Measurements from ENCODE around the gene LAMB1. TPM values are rescaled to one million over a fixed set of nuclear protein-coding genes. Genes with fewer than 3 reads are reported as not detected.
A peak's percentile ranks its signal among the peaks of the same experiment; 100 is the strongest.

Gene LAMB1
- total and polyA plus RNA-seq, 2 of the 13 experiments (the other 11 are each of a cell fraction or from before 2014, with no cell fraction given) = 109 to 124 TPM

GRCh38 chr7:108014747-108015682 lies 12.1 kb upstream of the LAMB1 start (continued):
- TF ChIP-seq ZHX2 (IDR thresholded peaks at IDR 0.05; ENCODE audit: low read depth) (no peak), ZHX2 (CRISPR knock-in tag; IDR thresholded peaks at IDR 0.05; ENCODE audit: borderline replicate concordance) (no peak), ZKSCAN1 (IDR thresholded peaks at IDR 0.05; ENCODE audit: low read length) (no peak), CEBPB (IDR thresholded peaks at IDR 0.05; ENCODE audit: borderline replicate concordance, low read depth, low read length) (no peak), ZNF646 (CRISPR knock-in tag; IDR thresholded peaks at IDR 0.05) (no peak), MTF2 (CRISPR knock-in tag; IDR thresholded peaks at IDR 0.05; ENCODE audit: borderline replicate concordance) (no peak), ZFAT (CRISPR knock-in tag; conservative IDR thresholded peaks at IDR 0.05) (no peak), ETV5 (CRISPR knock-in tag; IDR thresholded peaks at IDR 0.05; ENCODE audit: borderline replicate concordance) (no peak), PLRG1 (conservative IDR thresholded peaks at IDR 0.05) (no peak), RELA (CRISPR knock-in tag; IDR thresholded peaks at IDR 0.05) (no peak), RBM39 (IDR thresholded peaks at IDR 0.05; ENCODE audit: low read depth, low read length, poor library complexity, severe bottlenecking) (no peak), GPN1 (CRISPR knock-in tag; IDR thresholded peaks at IDR 0.05; ENCODE audit: borderline replicate concordance) (no peak), ZKSCAN5 (CRISPR knock-in tag; IDR thresholded peaks at IDR 0.05) (no peak), SSRP1 (CRISPR knock-in tag; IDR thresholded peaks at IDR 0.05) (no peak), ZNF337 (CRISPR knock-in tag; IDR thresholded peaks at IDR 0.05; ENCODE audit: borderline replicate concordance, low read depth) (no peak), CHD4 (IDR thresholded peaks at IDR 0.05; ENCODE audit: borderline replicate concordance, low read length) (peak; percentile 36; the same call in 1 of the 2 replicates), PHF5A (CRISPR knock-in tag; IDR thresholded peaks at IDR 0.05; ENCODE audit: low read depth, unreplicated experiment) (peak; percentile 69)

All from HepG2 (cell line).